Fibroblast of skin of abdomen (primary cell): ENCODE data around the gene SPEN.

Experiments
- DNase-seq: peaks from one replicate; pipeline ENCODE4 v3.0.0-alpha.2; 2013

SPEN gene

DNA sequence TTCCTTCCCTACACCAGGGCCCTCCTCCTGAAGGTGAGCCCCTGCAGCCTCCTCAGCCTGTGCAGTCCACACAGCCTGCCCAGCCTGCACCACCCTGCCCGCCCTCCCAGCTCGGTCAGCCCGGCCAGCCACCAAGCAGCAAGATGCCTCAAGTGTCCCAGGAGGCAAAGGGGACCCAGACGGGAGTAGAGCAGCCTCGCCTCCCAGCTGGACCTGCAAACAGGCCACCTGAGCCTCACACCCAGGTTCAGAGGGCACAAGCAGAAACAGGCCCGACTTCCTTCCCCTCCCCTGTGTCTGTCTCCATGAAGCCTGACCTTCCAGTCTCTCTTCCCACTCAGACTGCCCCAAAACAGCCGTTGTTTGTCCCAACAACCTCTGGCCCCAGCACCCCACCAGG is 89.6 kb downstream of the SPEN start:
- no peak for DNase-seq

DNA sequence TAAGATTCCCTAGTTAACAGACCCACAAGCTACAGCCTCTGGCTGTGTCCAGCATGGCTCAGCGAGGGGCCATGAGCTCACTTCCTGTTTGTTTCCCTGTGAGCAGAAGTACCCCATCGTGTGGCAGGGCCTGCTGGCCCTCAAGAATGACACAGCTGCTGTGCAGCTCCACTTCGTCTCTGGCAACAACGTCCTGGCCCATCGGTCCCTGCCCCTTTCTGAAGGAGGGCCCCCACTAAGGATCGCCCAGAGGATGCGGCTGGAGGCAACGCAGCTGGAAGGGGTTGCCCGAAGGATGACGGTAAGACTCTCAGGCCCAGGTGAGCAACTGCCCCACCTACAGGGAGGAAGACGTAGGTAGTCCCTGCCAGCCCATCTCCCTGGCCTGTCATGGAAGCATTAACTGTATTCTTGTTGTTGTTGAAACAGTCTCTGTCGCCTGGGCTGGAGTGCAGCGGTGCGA is 90.2 kb downstream of the SPEN start:
- DNase-seq, result no peak

GRCh38 chr1:15938628-15939161 is 91.2 kb downstream of the SPEN start:
- DNase-seq, result no peak

- DNase-seq, result no peak
Measured at GRCh38 chr1:15939181-15940109, 91.9 kb downstream of the SPEN start.

GRCh38 chr1:15940110-15941043 is 92.9 kb downstream of the SPEN start:
- no peak for DNase-seq

GRCh38 chr1:15941044-15941840 is 93.7 kb downstream of the SPEN start:
- DNase-seq, result no peak

GRCh38 chr1:15941899-15942660 is 94.6 kb downstream of the SPEN start:
- no peak for DNase-seq

DNA sequence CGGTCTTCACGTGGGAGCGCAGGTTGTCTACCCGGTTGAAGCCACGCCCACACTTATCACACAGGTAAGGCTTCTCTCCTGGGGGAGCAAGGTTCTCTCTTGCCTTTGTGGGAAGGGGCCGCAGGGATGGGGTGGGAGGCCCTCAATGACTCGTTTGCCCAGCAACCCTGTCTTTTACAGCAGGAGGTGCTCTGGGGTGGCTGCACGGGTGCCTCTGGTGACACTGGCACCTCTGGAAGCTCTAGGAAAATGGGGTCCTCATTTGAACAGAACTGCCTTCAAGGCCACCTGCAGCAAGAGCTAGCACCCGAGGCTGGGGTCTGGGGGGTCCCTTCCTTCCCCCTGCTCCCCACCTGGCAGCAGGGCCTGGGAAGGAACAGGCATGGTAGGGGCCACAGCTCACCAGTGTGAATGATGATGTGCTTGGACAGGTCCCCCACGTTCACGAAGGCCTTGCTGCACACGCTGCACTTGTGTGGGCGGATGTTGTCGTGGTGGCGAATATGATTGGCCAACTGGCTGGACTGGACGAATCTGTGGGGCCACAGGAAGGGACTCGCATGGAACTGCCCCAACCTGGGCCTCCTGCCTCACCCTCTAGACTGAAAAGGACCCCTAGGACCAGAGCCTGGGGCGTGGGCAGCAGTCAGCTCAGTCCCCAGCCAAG is 95.3 kb downstream of the SPEN start:
- no peak for DNase-seq

GRCh38 chr1:15943328-15943991 is 96.0 kb downstream of the SPEN start:
- no peak for DNase-seq

GRCh38 chr1:15943992-15944307 is 96.4 kb downstream of the SPEN start:
- DNase-seq, result no peak

GRCh38 chr1:15944308-15945010 is 97.0 kb downstream of the SPEN start:
- no peak for DNase-seq

GRCh38 chr1:15945011-15945831 is 97.7 kb downstream of the SPEN start:
- no peak for DNase-seq

DNA sequence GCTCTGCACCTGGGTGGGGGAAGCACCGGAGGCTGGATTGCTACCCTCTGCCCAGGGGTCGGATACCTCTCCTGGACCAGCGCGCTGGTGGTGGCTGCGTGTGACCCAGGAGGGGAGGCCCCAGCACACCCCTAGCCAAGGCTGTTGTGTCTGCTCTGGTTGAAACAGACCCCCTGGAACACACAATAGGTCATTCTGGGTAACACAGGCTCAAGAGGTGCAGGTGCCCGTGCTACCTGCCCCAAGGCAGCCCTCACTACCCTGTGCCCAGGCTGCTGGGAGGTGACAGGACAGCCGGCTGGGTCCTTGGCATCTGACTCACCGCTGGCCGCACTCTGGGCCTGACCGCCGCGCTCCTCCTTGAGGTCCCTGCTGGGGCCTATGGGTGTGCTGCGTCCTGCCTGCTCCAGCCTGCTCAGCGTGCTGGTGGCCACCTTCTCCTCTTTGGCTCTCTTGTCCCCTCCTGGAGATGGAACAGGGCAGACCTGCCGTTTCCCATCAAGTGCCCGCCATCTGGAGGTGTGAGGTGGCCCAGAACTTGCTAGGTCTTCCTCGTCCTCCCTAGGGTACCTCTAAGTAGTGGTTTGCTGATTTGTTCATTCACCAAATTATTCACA is 98.4 kb downstream of the SPEN start:
- DNase-seq, result no peak

GRCh38 chr1:15946571-15947381 is 99.3 kb downstream of the SPEN start:
- no peak for DNase-seq

GRCh38 chr1:15947382-15948090 is 100.0 kb downstream of the SPEN start:
- no peak for DNase-seq

DNA sequence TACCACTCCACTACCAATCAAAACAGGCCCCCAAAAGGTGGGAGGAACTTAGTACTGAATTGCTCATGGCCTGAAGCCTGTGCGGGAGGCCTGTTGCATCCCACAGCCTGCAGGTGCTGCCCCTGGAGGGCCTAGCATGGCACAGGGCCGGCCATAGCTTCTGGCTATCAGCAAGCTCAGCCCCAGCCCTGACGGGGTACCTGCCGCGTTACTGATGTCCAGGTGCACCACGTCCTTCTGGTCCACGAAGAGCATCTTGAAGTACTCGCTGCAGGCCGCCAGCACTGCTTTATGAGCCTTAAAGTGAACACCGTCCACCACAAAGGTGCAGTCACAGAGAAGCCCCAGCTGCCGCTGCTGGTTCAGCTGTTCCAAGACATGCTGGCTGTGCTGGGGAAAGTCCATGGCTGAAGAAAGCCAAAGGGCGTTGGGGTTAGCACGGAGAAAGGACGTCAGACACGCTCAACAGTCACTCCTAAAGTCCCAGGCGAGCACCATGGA is 100.6 kb downstream of the SPEN start:
- no peak for DNase-seq
